Progenitor cell of endocrine pancreas (in vitro differentiated cells): ENCODE results near the gene NDUFAF2. TPM values are rescaled to one million over a fixed set of nuclear protein-coding genes. Genes with fewer than 3 reads are reported as not detected.

Source experiments
- DNase-seq: peaks from one replicate; pipeline ENCODE4 v3.0.0; 2021; ENCODE audit warnings: low spot score; ENCODE audit not compliant: unreplicated experiment
- H3K27ac Mint-ChIP-seq: 2 replicates; pipeline ENCODE4 v1.8.0; 2021; ENCODE audit warnings: mild to moderate bottlenecking, moderate library complexity, mixed read lengths
- H3K27me3 Mint-ChIP-seq: 2 replicates; pipeline ENCODE4 v1.8.0; 2021; ENCODE audit warnings: mixed read lengths
- H3K36me3 Mint-ChIP-seq: 2 replicates; pipeline ENCODE4 v1.8.0; 2022; ENCODE audit warnings: mixed read lengths; ENCODE audit not compliant: insufficient read depth
- H3K4me1 Mint-ChIP-seq: 2 replicates; pipeline ENCODE4 v1.8.0; 2021; ENCODE audit warnings: low read depth, mixed read lengths
- H3K4me3 Mint-ChIP-seq: 2 replicates; pipeline ENCODE4 v1.8.0; 2021; ENCODE audit warnings: low read depth, mild to moderate bottlenecking, moderate library complexity, mixed read lengths
- H3K9me3 Mint-ChIP-seq: 2 replicates; pipeline ENCODE4 v1.8.0; 2021; ENCODE audit warnings: low read depth, mixed read lengths
- total RNA-seq: library from RNA; stranded (reverse); gene quantifications from 2 replicates; pipeline ENCODE4 v1.2.1, GENCODE V29; 2021
- TF ChIP-seq, protein P1 (sequence below): fragments of 200-600 bp; sonication (generic); IDR thresholded peaks from one replicate; pipeline ENCODE4 v1.5.0; 2021; ENCODE audit warnings: antibody characterized with exemption, mild to moderate bottlenecking; ENCODE audit not compliant: unreplicated experiment

NDUFAF2 gene
- total RNA-seq, 1 donor from 2014 or later = 21.2 TPM

DNA sequence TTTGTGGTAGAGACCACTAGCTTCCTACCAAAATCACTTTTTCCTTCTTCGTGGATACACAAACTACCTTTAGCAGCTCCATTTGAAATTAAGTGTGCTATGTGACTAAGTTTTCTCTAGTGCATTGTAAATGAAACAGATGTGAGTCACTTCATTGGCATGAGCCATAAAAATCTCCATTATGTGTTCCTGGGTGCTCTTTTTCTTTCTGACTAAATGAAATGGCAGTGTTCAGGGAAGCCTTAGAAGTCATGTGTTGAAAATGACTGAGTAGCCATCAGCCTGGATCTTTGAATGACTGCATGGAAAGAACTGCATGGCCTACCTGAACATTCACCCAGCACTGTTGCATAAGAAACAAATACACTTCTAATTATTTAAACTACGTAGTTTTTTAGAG lies 107.9 kb downstream of the NDUFAF2 start:
- DNase-seq = no peak
- no peaks in the 10 kb centered on the region for H3K4me1 Mint-ChIP-seq
- TF ChIP-seq, protein P1, sequence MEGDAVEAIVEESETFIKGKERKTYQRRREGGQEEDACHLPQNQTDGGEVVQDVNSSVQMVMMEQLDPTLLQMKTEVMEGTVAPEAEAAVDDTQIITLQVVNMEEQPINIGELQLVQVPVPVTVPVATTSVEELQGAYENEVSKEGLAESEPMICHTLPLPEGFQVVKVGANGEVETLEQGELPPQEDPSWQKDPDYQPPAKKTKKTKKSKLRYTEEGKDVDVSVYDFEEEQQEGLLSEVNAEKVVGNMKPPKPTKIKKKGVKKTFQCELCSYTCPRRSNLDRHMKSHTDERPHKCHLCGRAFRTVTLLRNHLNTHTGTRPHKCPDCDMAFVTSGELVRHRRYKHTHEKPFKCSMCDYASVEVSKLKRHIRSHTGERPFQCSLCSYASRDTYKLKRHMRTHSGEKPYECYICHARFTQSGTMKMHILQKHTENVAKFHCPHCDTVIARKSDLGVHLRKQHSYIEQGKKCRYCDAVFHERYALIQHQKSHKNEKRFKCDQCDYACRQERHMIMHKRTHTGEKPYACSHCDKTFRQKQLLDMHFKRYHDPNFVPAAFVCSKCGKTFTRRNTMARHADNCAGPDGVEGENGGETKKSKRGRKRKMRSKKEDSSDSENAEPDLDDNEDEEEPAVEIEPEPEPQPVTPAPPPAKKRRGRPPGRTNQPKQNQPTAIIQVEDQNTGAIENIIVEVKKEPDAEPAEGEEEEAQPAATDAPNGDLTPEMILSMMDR = no peak
- no peak overlapping the region for H3K27ac Mint-ChIP-seq
- no peaks in the 10 kb centered on the region for H3K27me3 Mint-ChIP-seq
- no peaks in the 10 kb centered on the region for H3K9me3 Mint-ChIP-seq
- H3K4me3 Mint-ChIP-seq = no peak overlapping the region
- peaks cover 2% of the 10 kb centered on the region for H3K36me3 Mint-ChIP-seq

DNA sequence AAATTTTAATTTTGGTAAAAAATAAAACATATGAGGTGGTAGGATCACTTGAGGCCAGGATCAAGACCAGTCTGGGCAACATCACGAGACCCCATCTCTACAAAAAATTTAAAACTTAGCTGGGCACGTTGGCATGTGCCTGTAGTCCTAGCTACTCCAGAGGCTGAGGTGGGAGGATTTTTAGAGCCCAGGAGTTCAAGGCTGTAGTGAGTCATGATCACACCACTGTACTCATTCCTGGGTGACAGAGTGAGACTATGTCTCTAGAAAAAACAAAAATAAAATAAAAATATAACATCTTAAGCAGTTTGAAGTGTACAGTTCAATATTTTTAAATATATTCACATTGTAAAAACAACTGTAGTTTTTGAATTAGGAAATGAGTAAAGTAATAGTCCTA lies 108.9 kb downstream of the NDUFAF2 start:
- Mint-ChIP-seq H3K4me3 (no peak overlapping the region), H3K36me3 (no peaks in the 10 kb centered on the region), H3K27ac (no peak overlapping the region), H3K4me1 (no peaks in the 10 kb centered on the region), H3K9me3 (no peaks in the 10 kb centered on the region), H3K27me3 (no peaks in the 10 kb centered on the region)
- TF ChIP-seq, protein P1 = no peak
- no peak for DNase-seq

DNA sequence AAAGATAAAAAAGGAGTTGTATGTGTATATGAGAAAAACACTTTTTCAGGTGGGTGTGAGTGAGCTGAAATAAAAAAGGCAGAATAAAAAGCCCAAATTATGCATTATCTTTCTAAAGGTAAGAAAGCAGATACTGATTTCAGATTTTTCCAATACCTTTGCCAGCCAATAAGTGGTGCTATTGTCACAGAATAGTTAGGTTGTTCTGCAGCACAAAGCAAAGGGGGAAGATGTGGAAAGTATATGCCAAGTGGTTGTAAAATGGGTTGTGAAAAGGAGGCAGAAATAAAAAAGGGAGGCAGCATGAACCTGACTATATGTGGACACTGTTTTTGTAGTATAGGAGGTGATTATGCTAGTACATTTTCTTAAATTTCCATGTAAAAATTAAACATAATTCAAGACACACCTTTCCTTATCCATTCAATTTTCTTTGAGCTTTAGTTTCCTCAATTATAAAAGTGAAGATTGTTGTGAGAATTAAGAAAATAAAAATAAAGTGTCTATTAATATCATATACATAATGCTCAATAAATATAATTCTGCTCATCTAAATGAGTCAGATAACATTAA lies 110.5 kb downstream of the NDUFAF2 start:
- Mint-ChIP-seq H3K4me3 (no peak overlapping the region), H3K4me1 (no peaks in the 10 kb centered on the region), H3K27me3 (no peaks in the 10 kb centered on the region), H3K36me3 (no peaks in the 10 kb centered on the region), H3K27ac (no peak overlapping the region), H3K9me3 (no peaks in the 10 kb centered on the region)
- DNase-seq = no peak
- TF ChIP-seq, protein P1 = peak; percentile 82

DNA sequence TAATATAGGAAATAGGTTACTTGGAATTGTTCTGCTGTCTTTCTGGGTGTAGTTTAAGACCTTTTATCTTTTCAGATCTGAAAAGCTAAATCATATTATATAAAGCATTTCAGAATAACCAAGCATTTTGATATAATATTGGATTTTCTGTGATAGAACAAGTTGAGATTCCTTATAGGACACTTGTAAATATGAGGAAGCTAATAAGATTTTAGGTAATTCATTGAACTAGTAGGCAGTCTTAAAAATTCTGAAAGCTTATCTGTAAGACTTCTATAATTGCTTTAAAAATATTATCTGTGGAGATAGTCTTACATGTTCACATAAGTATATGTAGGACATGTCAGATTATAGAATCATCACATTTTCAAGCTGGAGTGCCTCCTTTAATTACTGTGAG lies 114.5 kb downstream of the NDUFAF2 start:
- no peaks in the 10 kb centered on the region for H3K27me3 Mint-ChIP-seq
- H3K27ac Mint-ChIP-seq = no peak overlapping the region
- TF ChIP-seq, protein P1 = no peak

DNA sequence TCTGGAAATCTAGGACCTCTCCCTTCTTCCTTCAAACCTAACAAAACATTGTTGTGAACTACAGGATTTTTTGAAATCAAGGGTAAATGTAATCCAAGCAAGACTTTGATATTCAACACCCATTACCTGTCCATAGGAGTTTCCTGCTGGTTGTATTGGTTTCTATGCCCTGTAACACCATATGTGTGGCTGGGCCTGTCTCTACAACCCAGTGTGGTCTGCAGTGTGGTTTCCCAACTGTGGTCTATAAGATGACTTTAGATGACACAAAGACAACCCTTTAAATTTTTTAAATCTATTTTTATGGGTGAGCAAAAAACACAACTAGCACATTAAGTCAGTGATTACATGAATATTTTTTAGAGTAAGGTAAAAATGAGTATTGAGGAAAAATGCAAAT lies 124.1 kb downstream of the NDUFAF2 start:
- Mint-ChIP-seq H3K27me3 (no peaks in the 10 kb centered on the region), H3K9me3 (peaks cover 8% of the 10 kb centered on the region), H3K27ac (no peak overlapping the region), H3K36me3 (peaks cover 4% of the 10 kb centered on the region), H3K4me1 (peaks cover 9% of the 10 kb centered on the region), H3K4me3 (no peak overlapping the region)
- TF ChIP-seq, protein P1 = no peak
- DNase-seq = no peak

More for the DNA sequence above, 114.5 kb downstream of the NDUFAF2 start:
- H3K4me1 Mint-ChIP-seq = no peaks in the 10 kb centered on the region
- DNase-seq = no peak
- peaks cover 7% of the 10 kb centered on the region for H3K9me3 Mint-ChIP-seq
- peaks cover 5% of the 10 kb centered on the region for H3K36me3 Mint-ChIP-seq
- no peak overlapping the region for H3K4me3 Mint-ChIP-seq
